Activated CD4-positive, alpha-beta memory T cell treated with anti-CD3 and anti-CD28 coated beads for 36 hours (primary cell): ENCODE data around the gene HOXC6. TPM values are rescaled to one million over a fixed set of nuclear protein-coding genes. Genes with fewer than 3 reads are reported as not detected.
"Not testable (repeated sequence)": the region's sequence is repeated elsewhere in the genome, so short reads cannot be mapped to it uniquely, and the experiment has no call there.

Experiments used
- CTCF ChIA-PET: fragments of 350-600 bp; sonication (Branson Sonifier 250); formaldehyde crosslinking; loops from one replicate; lab custom pipeline; 2021; ENCODE audit warnings: antibody characterized with exemption, inconsistent platforms; lab: Charles Lee
- POLR2A ChIA-PET: fragments of 350-600 bp; sonication (Branson Sonifier 250); formaldehyde crosslinking; loops from one replicate; lab custom pipeline; 2021; ENCODE audit warnings: antibody characterized with exemption; lab: Charles Lee
- DNase-seq: peaks from one replicate; pipeline ENCODE4 v3.0.0-alpha.2; 2020
- H3K27ac Mint-ChIP-seq: one replicate; pipeline ENCODE4 v1.8.0; 2021; ENCODE audit warnings: mixed read lengths
- H3K27me3 Mint-ChIP-seq: one replicate; pipeline ENCODE4 v1.8.0; 2021; ENCODE audit warnings: mixed read lengths
- H3K36me3 Mint-ChIP-seq: one replicate; pipeline ENCODE4 v1.8.0; 2021; ENCODE audit warnings: mixed read lengths
- H3K4me1 Mint-ChIP-seq: one replicate; pipeline ENCODE4 v1.8.0; 2021; ENCODE audit warnings: low read depth, mixed read lengths
- H3K4me3 Mint-ChIP-seq: one replicate; pipeline ENCODE4 v1.8.0; 2021; ENCODE audit warnings: mild to moderate bottlenecking, mixed read lengths
- H3K9me3 Mint-ChIP-seq: one replicate; pipeline ENCODE4 v1.8.0; 2021; ENCODE audit warnings: mixed read lengths
- intact Hi-C: fragments of 100-400 bp; cut with micrococcal nuclease; formaldehyde crosslinking; loops from one replicate; pipeline ENCODE4 v1.15.1; 2023
- total RNA-seq, 2 experiments: library from RNA; stranded (reverse); gene quantifications; one replicate each; pipeline ENCODE4 v1.2.3, GENCODE V29; 2021

Gene HOXC6
- total RNA-seq, 2 experiments from 2014 or later, result not detected

DNA sequence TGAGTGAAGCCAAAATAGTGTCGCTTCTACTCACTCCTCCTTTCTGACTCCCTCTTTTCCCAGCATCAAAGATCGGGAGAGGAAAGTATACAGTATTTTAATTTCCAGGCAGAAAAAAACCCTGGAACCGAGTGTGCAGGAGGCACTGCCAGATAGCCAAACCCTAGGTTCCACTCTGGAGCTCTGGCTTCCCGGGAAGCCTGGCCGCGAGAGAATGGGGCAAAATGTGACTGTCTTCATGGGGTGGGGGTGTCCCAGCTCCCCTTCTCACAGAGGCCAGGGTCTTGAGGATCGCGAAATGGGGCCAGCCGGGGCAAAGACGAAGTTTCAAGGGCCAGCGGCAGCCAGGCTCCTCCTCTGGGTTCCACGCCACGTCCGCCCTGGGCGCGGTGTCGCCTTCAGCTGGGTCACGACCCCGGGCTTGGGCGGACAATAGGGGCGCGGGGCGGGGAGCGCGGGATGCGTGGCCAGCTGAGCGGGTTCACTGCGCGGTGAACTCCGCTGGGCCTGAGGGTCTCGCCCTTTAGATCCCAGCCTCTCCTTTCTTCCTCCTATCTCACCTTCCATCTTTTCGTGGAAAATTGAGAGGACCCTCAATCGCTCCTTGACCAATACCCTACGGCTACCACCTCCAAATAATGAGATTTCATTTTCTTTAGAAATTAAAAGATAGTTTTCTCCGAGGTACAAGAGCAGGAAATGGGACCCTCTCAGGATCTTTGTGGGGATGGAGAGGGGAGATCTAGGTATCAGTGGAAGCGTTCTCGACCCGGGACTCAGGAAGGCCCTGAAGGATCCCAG, 32.1 kb downstream of the HOXC6 start:
- ChIA-PET POLR2A (no interaction called here), CTCF (interaction anchor here (1.1 kb wide), 1 partner anchor 129 kb away, joined by 4 read pairs; the partner anchor contains the start of gene SMUG1)
- peaks cover 61% of the 10 kb centered on the region for H3K27me3 Mint-ChIP-seq
- H3K9me3 Mint-ChIP-seq, result no peaks in the 10 kb centered on the region
- intact Hi-C loops, result no loop called here
- no peaks in the 10 kb centered on the region for H3K4me1 Mint-ChIP-seq
- no peak for DNase-seq
- H3K4me3 Mint-ChIP-seq, result no peak overlapping the region
- H3K36me3 Mint-ChIP-seq, result no peaks in the 10 kb centered on the region
- H3K27ac Mint-ChIP-seq, result no peak overlapping the region

DNA sequence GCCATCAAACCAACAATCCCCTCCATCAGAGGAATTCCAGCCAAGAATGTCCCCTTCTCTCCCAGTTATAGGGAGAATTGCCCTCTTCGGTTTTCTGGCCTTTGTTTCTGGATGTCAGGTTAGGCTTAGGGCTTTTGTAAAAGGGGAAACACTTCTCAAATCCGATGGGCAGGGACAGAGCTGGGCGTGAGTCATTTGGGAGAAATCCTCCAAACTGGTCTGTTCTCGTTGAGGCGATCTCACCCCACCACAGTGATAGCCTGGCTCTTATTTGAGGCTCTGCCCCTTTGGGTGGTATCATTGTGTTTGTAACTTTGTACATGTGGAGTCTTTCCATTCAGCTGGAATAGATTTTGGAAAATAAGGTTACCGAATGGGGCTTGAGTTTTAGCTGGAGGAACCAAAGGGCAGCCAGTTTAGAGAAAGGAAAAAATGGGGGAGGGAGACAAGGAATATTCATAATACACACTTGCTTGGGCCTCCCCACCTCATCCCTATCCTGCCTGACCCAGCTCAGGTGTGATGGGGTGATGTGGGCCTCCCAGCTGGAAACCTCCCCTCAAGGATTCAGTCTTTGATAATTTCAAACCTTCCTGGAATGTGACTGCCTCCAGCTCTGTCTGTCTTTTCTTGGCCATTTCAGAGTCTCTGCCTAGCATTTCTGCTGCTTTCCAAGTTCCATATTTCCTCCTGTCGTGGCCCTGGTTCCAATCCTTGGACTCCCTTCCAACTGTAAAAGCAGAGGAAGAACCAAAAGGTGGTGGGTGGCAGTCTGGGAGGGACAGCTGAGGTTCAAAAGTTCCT, 32.9 kb downstream of the HOXC6 start:
- ChIA-PET CTCF (no interaction called here), POLR2A (no interaction called here)
- Mint-ChIP-seq H3K27me3 (peaks cover 61% of the 10 kb centered on the region), H3K27ac (no peak overlapping the region), H3K9me3 (no peaks in the 10 kb centered on the region), H3K4me3 (no peak overlapping the region), H3K36me3 (no peaks in the 10 kb centered on the region), H3K4me1 (no peaks in the 10 kb centered on the region)
- intact Hi-C loops, result no loop called here
- DNase-seq, result no peak

GRCh38 chr12:54065677-54066076, 37.4 kb downstream of the HOXC6 start:
- Mint-ChIP-seq H3K4me3 (no peak overlapping the region), H3K27ac (no peak overlapping the region), H3K36me3 (no peaks in the 10 kb centered on the region), H3K27me3 (peaks cover 30% of the 10 kb centered on the region), H3K4me1 (no peaks in the 10 kb centered on the region), H3K9me3 (no peaks in the 10 kb centered on the region)
- POLR2A ChIA-PET, result no interaction called here
- intact Hi-C loops, result no loop called here
- CTCF ChIA-PET, result interaction anchor here (1.3 kb wide), 1 partner anchor 136 kb away, joined by 6 read pairs; no protein-coding TSS in a partner anchor
- no peak for DNase-seq

DNA sequence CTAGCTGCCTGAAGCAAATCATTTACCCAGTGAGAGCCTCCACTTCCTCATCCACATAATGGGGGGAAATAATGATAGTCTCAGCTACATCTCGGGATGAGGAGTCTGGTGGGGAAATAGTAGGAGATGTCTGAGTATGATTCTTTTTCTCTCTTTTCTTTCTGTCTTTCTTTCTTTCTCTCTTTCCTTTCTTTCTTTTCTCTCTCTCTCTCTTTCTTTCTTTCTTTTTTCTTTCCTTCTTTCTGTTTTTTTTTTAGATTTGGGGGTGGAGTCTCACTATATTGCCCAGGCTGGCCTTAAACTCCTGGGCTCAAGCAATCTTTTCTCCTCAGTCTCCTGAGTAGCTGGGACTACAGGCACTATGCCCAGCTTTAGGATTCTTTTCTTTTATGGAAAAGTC, 38.2 kb downstream of the HOXC6 start:
- no peak for DNase-seq
- intact Hi-C loops, result no loop called here
- Mint-ChIP-seq H3K36me3 (no peaks in the 10 kb centered on the region), H3K27ac (no peak overlapping the region), H3K4me3 (no peak overlapping the region), H3K27me3 (peaks cover 24% of the 10 kb centered on the region), H3K4me1 (no peaks in the 10 kb centered on the region), H3K9me3 (no peaks in the 10 kb centered on the region)
- ChIA-PET POLR2A (no interaction called here), CTCF (interaction anchor here (1.3 kb wide), 1 partner anchor 135 kb away, joined by 6 read pairs; no protein-coding TSS in a partner anchor)

GRCh38 chr12:54068418-54069070, 40.3 kb downstream of the HOXC6 start:
- H3K9me3 Mint-ChIP-seq, result no peaks in the 10 kb centered on the region
- no peak overlapping the region for H3K4me3 Mint-ChIP-seq
- intact Hi-C loops, result no loop called here
- H3K27ac Mint-ChIP-seq, result no peak overlapping the region
- no peaks in the 10 kb centered on the region for H3K4me1 Mint-ChIP-seq
- peaks cover 8% of the 10 kb centered on the region for H3K27me3 Mint-ChIP-seq
- CTCF ChIA-PET, result no interaction called here
- POLR2A ChIA-PET, result no interaction called here
- no peak for DNase-seq
- no peaks in the 10 kb centered on the region for H3K36me3 Mint-ChIP-seq

GRCh38 chr12:54071942-54072341, 43.7 kb downstream of the HOXC6 start:
- Mint-ChIP-seq H3K27me3 (peaks cover 2% of the 10 kb centered on the region), H3K27ac (no peak overlapping the region), H3K9me3 (no peaks in the 10 kb centered on the region), H3K36me3 (no peaks in the 10 kb centered on the region), H3K4me3 (no peak overlapping the region), H3K4me1 (no peaks in the 10 kb centered on the region)
- intact Hi-C loops, result no loop called here
- no peak for DNase-seq
- CTCF ChIA-PET, result no interaction called here
- POLR2A ChIA-PET, result no interaction called here

DNA sequence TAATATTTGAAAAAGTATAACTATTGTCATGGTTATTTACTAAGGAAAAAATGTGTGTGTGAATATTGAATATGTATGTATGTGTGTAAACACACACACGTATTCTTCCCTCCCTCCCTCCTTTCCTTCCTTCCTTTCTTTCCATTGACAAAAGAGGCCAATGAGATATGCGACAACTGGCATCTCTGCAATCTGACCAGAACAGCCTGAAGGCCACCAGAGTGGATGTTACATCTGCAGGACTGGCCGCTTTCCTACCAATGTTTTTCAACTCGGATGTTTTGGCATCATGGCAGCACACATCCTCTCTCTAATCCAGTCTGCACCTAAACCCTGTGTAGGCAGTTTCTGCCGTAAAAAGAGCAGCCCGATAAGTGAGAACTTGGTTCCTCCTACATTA, 46.1 kb downstream of the HOXC6 start:
- intact Hi-C loops, result no loop called here
- Mint-ChIP-seq H3K27ac (no peak overlapping the region), H3K36me3 (no peaks in the 10 kb centered on the region), H3K9me3 (no peaks in the 10 kb centered on the region), H3K27me3 (peaks cover 2% of the 10 kb centered on the region), H3K4me1 (no peaks in the 10 kb centered on the region), H3K4me3 (no peak overlapping the region)
- ChIA-PET CTCF (no interaction called here), POLR2A (no interaction called here)
- no peak for DNase-seq

GRCh38 chr12:54075409-54075808, 47.2 kb downstream of the HOXC6 start:
- Mint-ChIP-seq H3K4me3 (no peak overlapping the region), H3K27me3 (peaks cover 2% of the 10 kb centered on the region), H3K9me3 (no peaks in the 10 kb centered on the region), H3K4me1 (no peaks in the 10 kb centered on the region), H3K36me3 (no peaks in the 10 kb centered on the region), H3K27ac (no peak overlapping the region)
- intact Hi-C loops, result no loop called here
- ChIA-PET POLR2A (no interaction called here), CTCF (no interaction called here)
- DNase-seq, result no peak

DNA sequence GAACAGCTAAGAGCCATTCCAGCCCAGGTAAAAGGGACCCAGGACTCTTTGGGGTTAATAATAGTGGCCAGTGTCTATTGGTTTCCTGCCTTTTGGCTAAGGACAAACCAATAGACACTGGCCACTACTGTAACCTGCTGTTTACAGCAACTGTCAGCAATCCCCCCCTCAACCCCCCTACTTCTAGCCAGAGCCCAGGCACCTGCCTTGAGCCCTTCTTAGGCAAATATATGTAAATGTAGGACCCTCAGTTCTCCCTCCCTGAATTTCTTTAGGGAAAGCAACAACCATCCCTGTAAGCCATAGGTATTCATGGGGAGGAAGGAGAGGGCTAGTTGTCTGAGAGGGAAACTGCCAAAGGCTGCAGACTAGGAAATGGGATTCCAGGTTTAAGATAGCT, 47.7 kb downstream of the HOXC6 start:
- Mint-ChIP-seq H3K36me3 (no peaks in the 10 kb centered on the region), H3K4me3 (no peak overlapping the region), H3K9me3 (no peaks in the 10 kb centered on the region), H3K27ac (no peak overlapping the region), H3K4me1 (peaks cover under 1% of the 10 kb centered on the region), H3K27me3 (peaks cover 2% of the 10 kb centered on the region)
- ChIA-PET POLR2A (no interaction called here), CTCF (no interaction called here)
- intact Hi-C loops, result no loop called here
- no peak for DNase-seq

- H3K27ac Mint-ChIP-seq, H3K4me3 Mint-ChIP-seq, POLR2A ChIA-PET, DNase-seq, H3K9me3 Mint-ChIP-seq, CTCF ChIA-PET, H3K36me3 Mint-ChIP-seq, intact Hi-C loops, H3K27me3 Mint-ChIP-seq: not testable (repeated sequence)
- peaks cover 14% of the 10 kb centered on the region for H3K4me1 Mint-ChIP-seq
Observed at GRCh38 chr12:54077843-54078242, 49.6 kb downstream of the HOXC6 start.

DNA sequence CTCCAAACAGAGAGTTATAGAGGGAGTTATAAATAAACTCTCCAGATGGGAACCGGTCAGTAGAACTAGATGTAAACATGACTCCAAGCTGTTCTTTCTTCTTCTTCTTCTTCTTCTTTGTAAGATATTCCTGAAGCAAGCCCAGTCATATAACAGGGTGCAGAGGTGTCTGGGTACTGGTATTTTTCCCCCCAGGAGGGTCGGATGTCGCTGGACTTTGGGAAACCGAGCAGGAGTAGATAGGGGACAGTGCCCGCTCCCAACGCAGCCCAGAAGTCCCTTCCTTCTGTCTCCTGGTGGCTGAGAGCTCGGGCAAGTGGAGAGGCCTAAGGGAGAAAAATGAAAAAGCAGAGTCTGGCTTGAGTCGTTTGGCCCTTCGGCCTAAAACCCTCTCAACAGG, 50.9 kb downstream of the HOXC6 start:
- DNase-seq, POLR2A ChIA-PET, H3K9me3 Mint-ChIP-seq, H3K4me3 Mint-ChIP-seq, intact Hi-C loops, H3K27ac Mint-ChIP-seq, CTCF ChIA-PET, H3K36me3 Mint-ChIP-seq: not testable (repeated sequence)
- peaks cover 20% of the 10 kb centered on the region for H3K4me1 Mint-ChIP-seq
- peaks cover 11% of the 10 kb centered on the region for H3K27me3 Mint-ChIP-seq
